ENCODE measurements around the gene ANGPTL8. TPM values are rescaled to one million over a fixed set of nuclear protein-coding genes. Genes with fewer than 3 reads are reported as not detected.

The ANGPTL8 gene
- total RNA-seq, 1 donor from 2014 or later: not detected

DNA sequence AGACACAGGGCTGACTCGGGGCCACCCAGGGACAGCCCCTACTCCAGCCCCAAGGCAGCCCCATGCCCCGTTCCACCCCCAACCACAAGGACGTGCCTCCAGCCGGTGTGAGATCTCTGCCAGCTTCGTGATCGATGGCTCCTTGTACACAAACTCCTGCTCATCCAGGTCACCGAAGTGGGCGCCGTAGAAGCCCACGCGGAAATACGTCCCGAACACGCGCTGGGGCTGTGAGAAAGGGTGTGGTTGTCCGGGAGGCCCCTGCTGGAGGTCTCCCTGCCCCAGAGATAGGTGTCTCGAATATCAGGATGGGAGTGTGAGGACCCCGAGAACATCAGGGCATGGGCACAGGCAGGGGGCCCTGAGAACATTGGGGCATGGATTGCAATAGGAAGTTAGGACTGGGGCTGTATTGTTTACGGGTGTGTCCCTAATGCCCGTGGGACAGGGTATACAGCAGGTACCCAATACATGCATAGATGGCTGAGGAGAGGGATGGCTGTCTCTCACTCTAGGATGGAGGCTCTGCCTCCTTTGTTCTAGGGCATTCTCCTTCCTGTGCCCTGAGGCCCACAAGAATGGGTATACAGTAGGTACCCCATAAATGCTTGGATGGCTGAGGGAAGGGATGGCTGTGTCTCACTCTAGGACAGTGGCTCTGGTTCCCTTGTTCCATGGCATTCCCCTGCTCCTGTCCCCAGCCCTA, 36.8 kb upstream of the ANGPTL8 start:
- no peaks in the 10 kb centered on the region for H3K27me3 ChIP-seq (ENCODE audit: control insufficient read depth, insufficient read depth, low read length)
- peaks cover 1% of the 10 kb centered on the region for H3K36me3 ChIP-seq (ENCODE audit: control insufficient read depth, insufficient read depth, low read length)
- TF ChIP-seq, protein P1, sequence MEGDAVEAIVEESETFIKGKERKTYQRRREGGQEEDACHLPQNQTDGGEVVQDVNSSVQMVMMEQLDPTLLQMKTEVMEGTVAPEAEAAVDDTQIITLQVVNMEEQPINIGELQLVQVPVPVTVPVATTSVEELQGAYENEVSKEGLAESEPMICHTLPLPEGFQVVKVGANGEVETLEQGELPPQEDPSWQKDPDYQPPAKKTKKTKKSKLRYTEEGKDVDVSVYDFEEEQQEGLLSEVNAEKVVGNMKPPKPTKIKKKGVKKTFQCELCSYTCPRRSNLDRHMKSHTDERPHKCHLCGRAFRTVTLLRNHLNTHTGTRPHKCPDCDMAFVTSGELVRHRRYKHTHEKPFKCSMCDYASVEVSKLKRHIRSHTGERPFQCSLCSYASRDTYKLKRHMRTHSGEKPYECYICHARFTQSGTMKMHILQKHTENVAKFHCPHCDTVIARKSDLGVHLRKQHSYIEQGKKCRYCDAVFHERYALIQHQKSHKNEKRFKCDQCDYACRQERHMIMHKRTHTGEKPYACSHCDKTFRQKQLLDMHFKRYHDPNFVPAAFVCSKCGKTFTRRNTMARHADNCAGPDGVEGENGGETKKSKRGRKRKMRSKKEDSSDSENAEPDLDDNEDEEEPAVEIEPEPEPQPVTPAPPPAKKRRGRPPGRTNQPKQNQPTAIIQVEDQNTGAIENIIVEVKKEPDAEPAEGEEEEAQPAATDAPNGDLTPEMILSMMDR (IDR thresholded peaks at IDR 0.05; ENCODE audit: insufficient read depth, low read length, poor library complexity, severe bottlenecking): no peak
- H3K4me3 ChIP-seq (ENCODE audit: low read depth, low read length): no peak overlapping the region
- no peak for DNase-seq (ENCODE audit: low read depth)

DNA sequence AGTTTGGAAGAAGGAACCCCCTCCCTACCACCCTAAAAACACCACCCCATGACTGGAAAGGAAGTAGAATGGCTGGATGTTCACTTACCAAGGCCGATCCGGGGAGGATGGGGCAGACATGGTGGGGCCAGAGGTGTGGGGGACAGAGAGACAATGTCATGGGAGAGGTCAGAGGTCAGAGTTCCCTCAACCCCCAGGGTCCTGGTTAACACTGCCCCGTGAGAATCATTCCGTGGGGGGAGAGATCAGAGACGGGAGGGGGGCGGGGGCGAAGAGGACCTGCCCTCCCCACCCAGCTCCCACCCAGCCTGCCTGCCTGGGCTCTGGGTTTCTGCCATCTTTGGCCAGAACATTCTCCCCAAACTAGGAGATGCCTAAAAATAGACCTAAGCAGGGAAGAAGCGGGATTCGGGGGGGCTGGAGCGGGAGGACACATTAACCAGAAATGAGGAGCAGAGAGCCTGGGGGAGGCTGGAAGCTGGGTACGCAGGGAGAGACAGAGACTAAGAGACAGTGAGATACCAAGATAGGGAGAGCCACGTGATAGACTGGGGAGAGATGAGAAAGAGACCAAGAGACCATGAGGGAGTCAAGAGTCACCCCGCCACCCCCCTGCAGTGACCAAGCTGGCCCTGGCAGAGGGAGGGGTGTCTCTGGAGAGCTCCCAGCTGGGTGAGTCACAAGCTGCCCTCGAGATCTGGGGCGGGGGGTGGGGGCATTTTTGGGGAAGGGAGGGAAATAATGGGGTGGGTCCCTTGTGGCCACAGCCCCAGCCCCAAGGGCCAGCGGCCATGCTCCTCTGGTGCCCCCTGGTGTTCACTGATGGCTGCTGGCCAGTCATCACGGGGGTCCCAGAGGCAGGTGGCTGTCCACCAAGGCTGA, 36.0 kb upstream of the ANGPTL8 start:
- DNase-seq (ENCODE audit: low read depth): no peak
- Histone ChIP-seq H3K4me3 (ENCODE audit: low read depth, low read length) (no peak overlapping the region), H3K27me3 (ENCODE audit: control insufficient read depth, insufficient read depth, low read length) (no peaks in the 10 kb centered on the region), H3K36me3 (ENCODE audit: control insufficient read depth, insufficient read depth, low read length) (peaks cover 1% of the 10 kb centered on the region)
- TF ChIP-seq, protein P1 (IDR thresholded peaks at IDR 0.05; ENCODE audit: insufficient read depth, low read length, poor library complexity, severe bottlenecking): peak; percentile 94

DNA sequence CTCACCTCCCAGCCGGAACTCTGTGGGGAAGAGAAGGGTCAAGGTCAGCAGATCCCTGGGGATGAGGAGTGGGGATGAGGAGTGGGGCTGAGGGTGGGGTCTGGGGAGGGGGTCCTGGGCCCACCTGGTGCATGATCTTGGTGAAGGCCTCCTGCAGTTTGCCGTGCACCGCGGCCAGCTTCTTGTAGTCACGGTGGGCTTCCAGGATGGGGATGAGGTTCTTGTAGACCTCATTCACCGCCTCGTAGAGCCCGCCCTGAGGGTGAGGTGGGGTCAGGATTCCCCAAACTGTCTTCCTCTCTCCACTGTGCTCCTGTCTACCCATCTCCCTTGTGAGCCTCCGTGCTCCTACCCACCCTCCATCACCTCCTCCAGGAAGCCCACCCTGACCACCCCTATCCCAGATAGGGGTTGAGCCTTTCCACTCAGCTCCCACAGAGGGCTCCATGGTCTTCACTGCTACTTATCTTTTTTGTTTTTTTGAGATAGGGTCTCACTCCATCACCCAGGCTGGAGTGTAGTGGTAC, 35.3 kb upstream of the ANGPTL8 start:
- Histone ChIP-seq H3K4me3 (ENCODE audit: low read depth, low read length) (no peak overlapping the region), H3K36me3 (ENCODE audit: control insufficient read depth, insufficient read depth, low read length) (peaks cover 1% of the 10 kb centered on the region), H3K27me3 (ENCODE audit: control insufficient read depth, insufficient read depth, low read length) (no peaks in the 10 kb centered on the region)
- no peak for DNase-seq (ENCODE audit: low read depth)
- TF ChIP-seq, protein P1 (IDR thresholded peaks at IDR 0.05; ENCODE audit: insufficient read depth, low read length, poor library complexity, severe bottlenecking): no peak

DNA sequence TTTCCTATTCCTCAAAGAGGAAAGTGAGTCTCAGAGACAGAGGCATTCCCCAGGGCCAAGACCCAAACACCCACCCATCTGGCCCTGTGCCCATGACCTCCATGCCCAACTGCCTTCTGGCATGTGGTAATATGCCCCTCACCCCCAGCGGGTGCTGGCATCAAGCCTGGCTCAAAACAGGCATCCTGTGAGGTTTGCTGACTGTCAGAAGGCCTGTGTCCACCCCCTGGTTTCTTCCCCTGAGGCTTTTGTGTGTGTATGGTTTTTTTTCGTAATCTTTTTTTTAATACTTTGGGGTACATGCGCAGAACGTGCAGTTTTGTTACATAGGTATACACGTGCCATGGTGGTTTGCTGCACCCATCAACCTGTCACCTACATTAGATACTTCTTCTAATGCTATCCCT, 34.5 kb upstream of the ANGPTL8 start:
- Histone ChIP-seq H3K27me3 (ENCODE audit: control insufficient read depth, insufficient read depth, low read length) (no peaks in the 10 kb centered on the region), H3K4me3 (ENCODE audit: low read depth, low read length) (no peak overlapping the region), H3K36me3 (ENCODE audit: control insufficient read depth, insufficient read depth, low read length) (peaks cover 1% of the 10 kb centered on the region)
- TF ChIP-seq, protein P1 (IDR thresholded peaks at IDR 0.05; ENCODE audit: insufficient read depth, low read length, poor library complexity, severe bottlenecking): no peak
- no peak for DNase-seq (ENCODE audit: low read depth)

DNA sequence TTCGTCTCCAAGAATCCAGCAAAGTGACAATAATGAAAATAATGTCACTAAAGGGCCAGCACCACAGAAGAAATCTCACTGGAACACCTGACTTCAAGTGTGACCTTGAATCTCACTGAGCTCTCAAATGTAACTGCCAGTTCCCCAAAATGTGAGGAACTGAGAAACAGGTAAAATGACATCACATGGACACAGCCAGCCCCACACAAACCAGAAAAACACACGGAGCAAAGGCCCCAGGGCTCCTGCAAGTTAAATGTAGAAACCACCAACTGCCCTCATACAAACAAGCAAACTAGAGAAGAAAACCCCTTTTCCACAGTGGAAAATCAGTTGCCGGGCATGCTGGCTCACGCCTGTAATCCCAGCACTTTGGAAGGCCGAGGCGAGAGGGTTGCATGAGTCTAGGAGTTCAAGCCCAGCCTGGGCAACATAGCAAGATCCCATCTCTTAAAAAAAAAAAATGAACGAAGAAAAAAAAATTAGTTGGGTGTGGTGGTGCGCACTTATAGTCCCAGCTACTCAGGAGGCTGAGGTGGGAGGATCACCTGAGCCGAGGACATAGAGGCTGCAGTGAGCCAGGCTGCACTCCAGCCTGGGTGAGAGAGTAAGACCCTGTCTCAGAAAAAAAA, 33.4 kb upstream of the ANGPTL8 start:
- no peak for DNase-seq (ENCODE audit: low read depth)
- H3K4me3 ChIP-seq (ENCODE audit: low read depth, low read length): no peak overlapping the region
- TF ChIP-seq, protein P1 (IDR thresholded peaks at IDR 0.05; ENCODE audit: insufficient read depth, low read length, poor library complexity, severe bottlenecking): no peak
- H3K27me3 ChIP-seq (ENCODE audit: control insufficient read depth, insufficient read depth, low read length): no peaks in the 10 kb centered on the region
- peaks cover 3% of the 10 kb centered on the region for H3K36me3 ChIP-seq (ENCODE audit: control insufficient read depth, insufficient read depth, low read length)

All from kidney epithelial cell (primary cell).